T-helper 17 cell (primary cell): ENCODE results near the gene JARID2. TPM values are rescaled to one million over a fixed set of nuclear protein-coding genes. Genes with fewer than 3 reads are reported as not detected.
"Not testable (repeated sequence)": the region's sequence is repeated elsewhere in the genome, so short reads cannot be mapped to it uniquely, and the experiment has no call there.

Experiments used
- ATAC-seq: fragments of 150-1000 bp; cut with Tn5 transposase; 2 replicates; pipeline ENCODE4 v1.10.0; 2021; ENCODE audit warnings: mild to moderate bottlenecking, moderate library complexity
- DNase-seq, 3 donors: peaks; one replicate each; pipeline versions ENCODE4 v3.0.0 to v3.0.0-alpha.2; 2020 to 2021
- H3K9me3 ChIP-seq: one replicate; pipeline ENCODE4 v1.7.0; 2013; ENCODE audit warnings: low read length, mild to moderate bottlenecking; ENCODE audit not compliant: control insufficient read depth, poor library complexity, severe bottlenecking
- H3K27ac Mint-ChIP-seq: one replicate; pipeline ENCODE4 v1.8.0; 2022; ENCODE audit warnings: mild to moderate bottlenecking, moderate library complexity, mixed read lengths
- H3K27me3 Mint-ChIP-seq: one replicate; pipeline ENCODE4 v1.8.0; 2022; ENCODE audit warnings: mixed read lengths
- H3K36me3 Mint-ChIP-seq: one replicate; pipeline ENCODE4 v1.8.0; 2022; ENCODE audit warnings: low read depth, mixed read lengths
- H3K4me1 Mint-ChIP-seq: one replicate; pipeline ENCODE4 v1.8.0; 2022; ENCODE audit warnings: mild to moderate bottlenecking, mixed read lengths
- H3K4me3 Mint-ChIP-seq: one replicate; pipeline ENCODE4 v1.8.0; 2022; ENCODE audit warnings: mild to moderate bottlenecking, moderate library complexity, mixed read lengths
- total RNA-seq, 4 donors: library from RNA in 2 of 4; stranded (reverse) in 2 of 4; gene quantifications; one replicate each; pipeline ENCODE4 v1.2.3 and lab custom pipeline; 2022 to 2026

JARID2 gene
- total RNA-seq, 2 donors from 2014 or later, result 21.9 to 35.5 TPM

DNA sequence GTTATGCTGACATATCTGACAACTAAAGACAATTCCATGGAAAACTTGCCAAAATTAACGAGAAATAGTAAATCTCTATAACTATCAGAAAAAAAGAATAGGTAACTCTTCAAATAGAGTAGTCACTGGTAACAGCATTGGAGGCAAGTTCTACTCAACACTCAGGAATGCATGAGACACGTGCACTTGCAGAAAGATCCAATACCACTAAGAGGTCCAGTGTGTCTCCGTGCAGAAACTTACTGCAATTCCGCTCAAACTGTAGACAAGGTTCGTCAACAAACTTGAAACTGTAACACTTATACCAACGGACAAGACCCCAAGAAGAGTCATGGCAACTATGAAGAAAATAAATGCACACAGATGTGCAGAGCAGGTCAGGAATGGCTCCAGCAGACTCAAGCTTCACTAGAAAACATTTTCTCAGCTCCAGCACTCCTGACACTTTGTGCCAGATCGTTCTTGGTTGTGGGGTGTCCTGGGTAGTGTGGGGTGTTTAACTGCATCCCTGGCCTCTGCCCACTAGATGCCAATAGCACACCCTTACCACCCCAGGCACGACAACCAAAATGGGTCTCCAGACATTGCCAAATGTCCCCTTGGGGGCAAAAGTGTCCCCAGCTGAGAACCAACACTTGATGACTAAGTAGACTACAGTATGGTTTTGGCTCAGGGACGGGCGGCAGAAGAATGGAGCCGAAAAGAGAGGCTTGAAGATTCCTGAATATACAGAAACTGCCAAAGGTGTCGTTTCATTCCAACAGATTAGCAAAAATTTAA, 282.2 kb downstream of the JARID2 start:
- H3K4me1 Mint-ChIP-seq, result peaks cover 3% of the 10 kb centered on the region
- H3K36me3 Mint-ChIP-seq, result peaks cover 4% of the 10 kb centered on the region
- no peak overlapping the region for H3K4me3 Mint-ChIP-seq
- no peaks in the 10 kb centered on the region for H3K27me3 Mint-ChIP-seq
- no peaks in the 10 kb centered on the region for H3K9me3 ChIP-seq
- DNase-seq, result no peak
- no peak overlapping the region for H3K27ac Mint-ChIP-seq
- no peak for ATAC-seq

DNA sequence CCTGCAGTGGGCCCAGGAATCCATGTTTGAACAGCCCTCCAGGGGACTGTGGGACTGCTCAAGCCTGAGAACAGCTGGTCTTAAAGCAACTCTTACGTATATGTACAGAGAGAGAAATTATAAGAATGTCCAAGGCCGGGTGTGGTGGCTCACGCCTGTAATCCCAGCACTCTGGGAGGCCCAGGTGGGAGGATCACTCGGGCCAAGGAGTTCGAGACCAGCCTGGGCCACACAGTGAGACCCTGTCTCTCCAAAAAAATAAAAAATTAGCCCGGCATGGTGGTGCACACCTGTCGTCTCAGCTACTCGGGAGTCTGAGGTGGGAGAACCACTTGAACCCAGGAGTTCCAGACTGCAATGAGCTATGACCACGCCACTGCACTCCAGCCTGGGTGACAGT, 283.0 kb downstream of the JARID2 start:
- H3K4me1 Mint-ChIP-seq, result peaks cover 3% of the 10 kb centered on the region

DNA sequence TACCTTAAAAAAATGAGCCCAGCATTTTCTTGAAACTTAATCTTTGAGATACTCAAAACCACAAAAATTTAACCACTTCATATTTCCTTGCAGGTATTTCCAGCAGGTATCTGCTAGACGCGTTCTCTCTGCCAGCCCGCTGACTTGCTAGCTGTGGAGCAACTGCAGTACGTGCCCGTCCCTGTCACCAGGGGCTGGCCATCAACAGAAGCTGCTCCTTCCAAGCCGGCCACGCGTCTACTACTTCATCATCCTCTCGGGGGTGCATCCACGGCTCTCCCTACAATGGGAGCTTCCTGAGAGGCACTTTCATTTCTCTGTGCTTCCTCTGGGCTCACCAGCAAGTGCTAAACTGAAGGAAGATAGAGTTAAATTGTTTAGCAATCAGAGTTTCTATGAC, 284.5 kb downstream of the JARID2 start:
- DNase-seq (no peak), ATAC-seq (no peak)
- Mint-ChIP-seq H3K27me3 (no peaks in the 10 kb centered on the region), H3K4me3 (no peak overlapping the region), H3K4me1 (peaks cover 5% of the 10 kb centered on the region), H3K36me3 (peaks cover 4% of the 10 kb centered on the region), H3K27ac (no peak overlapping the region)
- no peaks in the 10 kb centered on the region for H3K9me3 ChIP-seq

More for the DNA sequence above, 283.0 kb downstream of the JARID2 start:
- Mint-ChIP-seq H3K27ac (no peak overlapping the region), H3K4me3 (no peak overlapping the region), H3K36me3 (peaks cover 4% of the 10 kb centered on the region), H3K27me3 (no peaks in the 10 kb centered on the region)
- ATAC-seq (no peak), DNase-seq (no peak)
- no peaks in the 10 kb centered on the region for H3K9me3 ChIP-seq

DNA sequence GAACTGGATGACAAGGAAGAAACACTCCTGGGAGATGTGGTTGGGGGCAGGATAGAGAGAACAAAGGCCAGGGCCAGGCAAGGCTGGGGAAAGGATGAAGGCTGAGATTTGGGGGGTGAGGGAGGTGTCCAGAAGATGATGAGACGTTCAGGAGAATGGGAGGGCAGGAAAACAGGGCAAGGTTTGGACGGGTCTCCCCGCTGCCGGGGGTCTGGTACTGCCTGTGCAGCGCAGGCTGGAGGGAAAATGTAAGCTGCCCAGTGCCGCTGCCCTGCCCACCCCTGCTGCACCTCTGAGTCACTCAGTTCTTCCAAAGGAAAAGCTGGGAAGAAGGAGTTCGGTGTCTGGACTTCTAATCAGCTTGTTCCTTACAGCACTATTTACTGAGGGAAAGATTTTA, 286.1 kb downstream of the JARID2 start:
- H3K27me3 Mint-ChIP-seq, result no peaks in the 10 kb centered on the region
- no peak for DNase-seq
- peaks cover 8% of the 10 kb centered on the region for H3K4me1 Mint-ChIP-seq
- ATAC-seq, result no peak
- H3K9me3 ChIP-seq, result no peaks in the 10 kb centered on the region
- peaks cover 3% of the 10 kb centered on the region for H3K36me3 Mint-ChIP-seq
- no peak overlapping the region for H3K4me3 Mint-ChIP-seq
- peak overlapping the region; percentile 16 for H3K27ac Mint-ChIP-seq

DNA sequence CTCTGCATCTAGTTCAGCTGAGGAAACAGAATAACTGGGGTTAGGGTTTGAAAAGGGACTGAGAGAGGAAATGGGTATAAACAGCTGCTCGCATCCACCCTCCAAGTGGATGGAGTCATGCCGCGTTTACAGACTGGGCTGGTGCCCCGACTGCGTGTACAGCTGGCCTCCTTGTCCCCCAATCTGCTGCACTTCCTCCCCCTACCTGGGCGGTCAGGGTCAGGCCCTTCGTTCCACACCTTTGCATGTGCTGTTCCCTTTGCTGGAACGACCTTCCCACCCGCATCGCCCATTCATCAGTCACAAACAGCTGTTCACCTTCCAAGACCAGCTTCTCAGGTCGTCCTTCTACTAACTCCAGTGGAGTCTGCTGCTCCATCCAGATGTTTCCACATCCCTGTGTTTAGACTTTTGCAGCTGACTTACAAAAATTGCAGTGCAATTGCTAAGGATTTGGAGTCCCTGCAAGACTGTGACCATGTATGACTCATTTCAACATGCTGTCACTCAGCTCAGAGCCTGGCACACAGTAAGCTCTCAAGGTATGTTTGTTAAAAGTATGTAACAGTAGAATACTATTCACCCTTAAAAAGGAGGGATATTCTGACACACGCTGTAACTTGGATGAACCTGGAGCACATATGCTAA, 287.6 kb downstream of the JARID2 start:
- no peak overlapping the region for H3K4me3 Mint-ChIP-seq
- H3K36me3 Mint-ChIP-seq, result peaks cover 3% of the 10 kb centered on the region
- H3K4me1 Mint-ChIP-seq, result peaks cover 12% of the 10 kb centered on the region
- ATAC-seq (no peak), DNase-seq (no peak)
- no peaks in the 10 kb centered on the region for H3K27me3 Mint-ChIP-seq
- H3K27ac Mint-ChIP-seq, result peak overlapping the region; percentile 77
- no peaks in the 10 kb centered on the region for H3K9me3 ChIP-seq

DNA sequence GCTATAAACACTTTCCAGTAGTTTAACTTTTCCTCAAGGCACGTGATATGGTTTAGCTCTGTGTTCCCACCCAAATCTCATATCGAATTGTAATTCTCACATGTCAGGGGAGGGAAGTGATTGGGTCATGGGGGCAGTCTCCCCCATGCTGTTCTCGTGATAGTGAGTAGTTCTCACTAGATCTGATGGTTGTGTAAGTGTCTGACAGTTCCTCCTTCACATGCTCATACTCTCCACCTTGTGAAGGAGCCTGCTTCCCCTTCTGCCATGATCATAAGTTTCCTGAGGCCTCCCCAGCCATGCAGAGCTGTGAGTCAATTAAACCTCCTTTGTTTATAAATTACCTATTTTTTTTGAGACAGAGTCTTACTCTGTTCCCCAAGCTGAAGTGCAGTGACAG, 289.1 kb downstream of the JARID2 start:
- no peaks in the 10 kb centered on the region for H3K9me3 ChIP-seq
- H3K36me3 Mint-ChIP-seq, result peaks cover 3% of the 10 kb centered on the region
- ATAC-seq, result peak; percentile 45
- no peak overlapping the region for H3K4me3 Mint-ChIP-seq
- DNase-seq, result no peak
- H3K27ac Mint-ChIP-seq, result peak overlapping the region; percentile 77
- peaks cover 12% of the 10 kb centered on the region for H3K4me1 Mint-ChIP-seq
- H3K27me3 Mint-ChIP-seq, result no peaks in the 10 kb centered on the region

DNA sequence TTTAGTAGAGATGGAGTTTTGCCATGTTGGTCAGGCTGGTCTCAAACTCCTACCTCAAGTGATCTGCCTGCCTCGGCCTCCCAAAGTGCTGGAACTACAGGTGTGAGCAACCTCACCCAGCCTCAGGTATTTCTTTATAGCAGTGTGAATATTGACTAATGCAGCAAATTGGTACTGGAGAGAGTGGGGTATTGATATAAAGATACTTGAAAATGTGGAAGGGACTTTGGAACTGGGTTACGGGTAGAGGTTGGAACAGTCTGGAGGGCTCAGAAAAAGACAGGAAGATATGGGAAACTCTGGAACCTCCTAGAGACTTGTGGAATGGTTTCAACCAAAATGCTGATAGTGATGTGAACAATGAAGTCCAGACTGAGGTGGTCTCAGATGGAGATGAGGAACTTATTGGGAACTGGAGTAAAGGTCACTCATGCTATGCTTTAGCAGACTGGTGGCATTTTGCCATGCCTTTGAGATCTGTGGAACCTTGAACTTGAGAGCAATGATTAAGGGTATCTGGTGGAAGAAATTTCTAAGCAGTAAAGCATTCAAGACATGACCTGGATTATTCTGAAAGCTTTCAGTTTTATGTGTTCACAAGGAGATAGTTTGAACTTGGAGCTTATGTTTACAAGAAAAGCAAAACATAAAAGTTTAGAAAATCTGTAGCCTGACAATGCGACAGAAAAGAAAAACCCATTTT, 289.8 kb downstream of the JARID2 start:
- DNase-seq, result no peak
- H3K36me3 Mint-ChIP-seq, result no peaks in the 10 kb centered on the region
- peaks cover 9% of the 10 kb centered on the region for H3K4me1 Mint-ChIP-seq
- H3K27ac Mint-ChIP-seq, result peak overlapping the region; percentile 77
- H3K27me3 Mint-ChIP-seq, result no peaks in the 10 kb centered on the region
- H3K4me3 Mint-ChIP-seq, result no peak overlapping the region
- no peaks in the 10 kb centered on the region for H3K9me3 ChIP-seq
- no peak for ATAC-seq

DNA sequence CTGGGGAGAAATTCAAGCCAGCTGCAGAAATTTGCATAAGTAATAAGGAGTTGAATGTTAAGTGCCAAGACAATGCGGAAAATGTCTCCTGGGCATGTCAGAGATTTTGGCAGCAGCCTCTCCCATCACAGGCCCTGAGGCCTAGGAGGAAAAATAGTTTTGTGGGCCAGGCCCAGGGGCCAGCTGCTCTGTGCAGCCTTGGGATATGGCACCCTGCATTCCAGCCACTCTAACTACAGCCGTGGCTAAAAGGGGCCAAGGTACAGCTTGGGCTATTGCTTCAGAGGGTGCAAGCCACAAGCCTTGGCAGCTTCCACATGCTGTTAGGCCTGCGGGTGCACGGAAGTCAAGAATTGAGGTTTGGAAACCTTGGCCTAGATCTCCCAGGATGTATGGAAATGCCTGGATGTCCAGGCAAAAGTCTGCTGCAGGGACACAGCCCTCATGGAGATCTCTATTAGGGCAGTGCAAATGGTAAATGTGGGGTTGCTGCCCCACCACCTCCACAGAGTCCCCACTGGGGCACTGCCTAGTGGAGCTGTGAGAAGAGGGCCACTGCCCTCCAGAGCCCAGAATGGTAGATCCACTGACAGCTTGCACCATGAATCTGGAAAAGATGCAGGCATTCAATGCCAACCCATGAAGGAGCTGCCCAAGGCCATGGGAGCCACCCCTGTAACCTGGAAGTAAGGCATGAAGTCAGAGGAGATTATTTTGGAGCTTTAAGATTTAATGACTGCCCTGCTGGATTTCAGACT, 290.5 kb downstream of the JARID2 start:
- Mint-ChIP-seq H3K4me1 (peaks cover 9% of the 10 kb centered on the region), H3K4me3 (no peak overlapping the region), H3K27ac (peak overlapping the region; percentile 77), H3K27me3 (no peaks in the 10 kb centered on the region), H3K36me3 (no peaks in the 10 kb centered on the region)
- ATAC-seq (no peak), DNase-seq (no peak)
- no peaks in the 10 kb centered on the region for H3K9me3 ChIP-seq

DNA sequence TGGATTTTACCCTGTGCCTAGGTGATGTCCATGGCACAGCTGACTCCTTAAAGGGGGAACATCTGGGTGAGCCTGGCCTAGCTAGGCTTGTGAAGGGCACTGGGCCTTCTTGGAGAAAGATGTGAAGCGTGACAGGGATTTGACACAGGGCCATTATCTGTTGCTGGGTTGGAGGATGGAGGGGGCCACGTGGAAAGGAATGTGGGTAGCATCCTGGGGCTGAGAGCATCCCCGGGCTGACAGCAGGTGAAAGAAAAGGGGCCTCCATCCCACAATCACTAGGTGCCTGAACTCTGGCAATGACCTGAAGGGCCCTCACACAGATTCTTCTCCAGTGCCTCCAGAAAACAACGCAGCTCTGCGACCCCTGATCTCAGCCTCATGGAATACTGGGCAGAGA, 292.2 kb downstream of the JARID2 start:
- H3K4me3 Mint-ChIP-seq, result no peak overlapping the region
- H3K27ac Mint-ChIP-seq, result no peak overlapping the region
- no peaks in the 10 kb centered on the region for H3K36me3 Mint-ChIP-seq
- no peaks in the 10 kb centered on the region for H3K27me3 Mint-ChIP-seq
- no peaks in the 10 kb centered on the region for H3K9me3 ChIP-seq
- no peak for ATAC-seq
- DNase-seq, result no peak
- peaks cover 9% of the 10 kb centered on the region for H3K4me1 Mint-ChIP-seq

DNA sequence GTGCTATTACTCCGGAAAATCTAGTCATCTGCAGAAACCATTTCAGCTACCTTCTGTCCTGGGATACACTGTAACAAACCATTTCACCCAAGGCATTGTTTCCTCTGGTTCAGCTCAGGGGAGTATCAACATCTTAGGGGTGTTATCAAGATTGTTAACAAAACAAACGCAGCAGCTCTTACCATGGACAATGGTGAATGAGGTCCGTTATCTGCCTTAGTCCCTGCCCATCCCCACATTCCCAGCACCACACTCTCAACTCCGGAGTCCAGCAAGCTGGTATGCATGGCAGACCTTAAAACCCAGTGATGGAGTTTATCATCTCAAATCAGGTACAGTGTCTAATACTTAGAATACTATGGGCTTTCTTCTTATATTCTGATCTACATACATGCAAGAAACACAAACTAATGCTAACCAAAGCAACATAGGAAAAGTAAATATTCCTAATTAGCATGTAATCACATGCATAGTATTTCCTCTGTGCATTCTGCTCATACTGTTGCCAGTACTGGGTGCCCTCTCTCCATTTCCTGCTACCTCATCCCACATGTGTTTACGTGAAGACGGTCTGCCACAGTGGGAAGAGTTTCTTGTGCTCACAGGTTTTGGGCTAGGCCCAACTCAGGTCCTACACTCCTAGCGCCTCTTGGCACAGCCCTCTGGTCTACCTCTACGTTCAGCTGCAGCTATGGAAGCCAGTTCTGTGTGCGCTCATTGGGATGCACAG, 293.1 kb downstream of the JARID2 start:
- no peak overlapping the region for H3K4me3 Mint-ChIP-seq
- ATAC-seq (no peak), DNase-seq (no peak)
- no peaks in the 10 kb centered on the region for H3K9me3 ChIP-seq
- no peaks in the 10 kb centered on the region for H3K27me3 Mint-ChIP-seq
- no peak overlapping the region for H3K27ac Mint-ChIP-seq
- H3K36me3 Mint-ChIP-seq, result peaks cover 2% of the 10 kb centered on the region
- H3K4me1 Mint-ChIP-seq, result peaks cover 9% of the 10 kb centered on the region

DNA sequence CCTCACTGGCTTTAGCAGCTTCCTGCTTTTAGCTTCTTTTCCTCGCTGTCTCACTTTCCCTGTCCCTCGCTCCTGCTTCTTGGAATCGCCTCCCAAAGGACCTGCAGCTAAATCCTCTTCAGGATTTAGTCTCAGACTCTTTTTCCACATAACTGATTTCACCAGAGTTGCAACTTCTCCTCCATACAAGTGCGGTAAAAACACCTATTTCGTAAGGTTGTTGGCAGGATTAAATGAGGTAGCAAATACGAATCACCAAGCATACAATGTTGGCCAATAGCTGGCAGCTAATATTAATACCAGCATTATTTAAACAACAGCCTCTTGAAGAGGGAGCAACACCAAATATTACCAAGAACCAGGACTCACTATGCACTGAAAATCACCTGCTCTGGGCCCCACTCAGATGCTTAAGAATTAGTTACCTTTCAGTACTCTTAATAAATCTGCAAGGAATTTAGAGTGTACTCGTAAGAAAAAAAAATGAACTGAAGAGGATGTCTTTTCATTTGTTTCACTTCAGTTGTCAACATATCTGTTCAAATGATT, 293.9 kb downstream of the JARID2 start:
- DNase-seq (no peak), ATAC-seq (no peak)
- peaks cover 7% of the 10 kb centered on the region for H3K4me1 Mint-ChIP-seq
- peaks cover 2% of the 10 kb centered on the region for H3K36me3 Mint-ChIP-seq
- no peaks in the 10 kb centered on the region for H3K9me3 ChIP-seq
- no peak overlapping the region for H3K27ac Mint-ChIP-seq
- H3K4me3 Mint-ChIP-seq, result no peak overlapping the region
- H3K27me3 Mint-ChIP-seq, result no peaks in the 10 kb centered on the region

DNA sequence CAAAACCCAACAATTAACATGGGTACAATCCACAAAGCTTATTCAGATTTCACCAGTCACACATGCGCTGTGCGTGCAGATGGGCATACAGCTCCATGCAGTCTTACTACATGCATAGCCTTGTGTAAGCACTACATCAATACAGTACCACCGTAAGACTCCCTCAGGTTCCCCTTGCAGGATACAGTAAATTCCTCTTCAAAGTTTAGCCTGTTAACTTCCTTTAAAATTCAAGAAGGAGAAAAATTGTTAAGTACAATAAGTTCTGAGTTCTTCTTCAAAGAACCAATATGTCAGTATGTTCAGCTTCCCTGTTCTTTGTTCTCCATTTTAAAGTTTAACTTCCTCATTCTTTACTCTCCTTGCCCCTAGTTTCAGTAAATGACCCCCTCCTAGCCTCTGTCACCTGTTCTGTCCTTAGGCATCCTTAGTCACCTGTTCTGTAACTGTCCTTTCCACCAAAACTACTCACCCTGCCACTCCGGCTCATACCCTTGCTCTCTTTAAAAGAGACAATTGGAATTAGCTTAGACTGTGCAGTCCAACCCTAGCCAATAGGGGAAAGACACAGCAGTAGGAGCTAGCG, 297.6 kb downstream of the JARID2 start:
- H3K4me1 Mint-ChIP-seq, DNase-seq, H3K27me3 Mint-ChIP-seq, ATAC-seq, H3K9me3 ChIP-seq, H3K4me3 Mint-ChIP-seq, H3K27ac Mint-ChIP-seq, H3K36me3 Mint-ChIP-seq: not testable (repeated sequence)
